ENCODE data around the gene UQCR10. TPM values are rescaled to one million over a fixed set of nuclear protein-coding genes. Genes with fewer than 3 reads are reported as not detected.

Gene UQCR10
- total RNA-seq, 4 donors from 2014 or later = 20.6 to 134 (median 70.8) TPM

- Histone ChIP-seq H3K27me3 (no peaks in the 10 kb centered on the region), H3K27ac (no peak overlapping the region), H3K4me1 (peaks cover 0 to 2% of the 10 kb centered on the region in 2 donors), H3K9me3 (no peaks in the 10 kb centered on the region), H3K36me3 (no peaks in the 10 kb centered on the region), H3K4me3 (replicated peaks in 1 of 3) (no peak overlapping the region)
- 89 to 97% methylated on average over 4 to 6 of the region's 6 CpGs for WGBS, 2 donors
- intact Hi-C loops (cut with DNase I) = no loop called here
- TF ChIP-seq CTCF (IDR thresholded peaks at IDR 0.05) (no peak), POLR2A (IDR thresholded peaks at IDR 0.05) (no peak)
- no peak for DNase-seq
Measured at GRCh38 chr22:29732883-29733282, 34.3 kb upstream of the UQCR10 start.

GRCh38 chr22:29733362-29734201 is 33.6 kb upstream of the UQCR10 start:
- peak; percentile 12 to 42 for DNase-seq
- peaks cover 0 to 4% of the 10 kb centered on the region in 2 donors for H3K4me1 ChIP-seq
- H3K27me3 ChIP-seq = no peaks in the 10 kb centered on the region
- no peaks in the 10 kb centered on the region for H3K9me3 ChIP-seq
- 69 to 74% methylated on average over 13 to 14 of the region's 19 CpGs for WGBS, 2 donors
- H3K27ac ChIP-seq = no peak overlapping the region
- no peaks in the 10 kb centered on the region for H3K36me3 ChIP-seq
- H3K4me3 ChIP-seq (replicated peaks in 1 of 3) = no peak overlapping the region
- TF ChIP-seq CTCF (IDR thresholded peaks at IDR 0.05) = no peak
- no peak for TF ChIP-seq POLR2A (IDR thresholded peaks at IDR 0.05)
- intact Hi-C loops (cut with DNase I) = no loop called here

GRCh38 chr22:29734406-29734805 is 32.8 kb upstream of the UQCR10 start:
- intact Hi-C loops (cut with DNase I) = no loop called here
- no peak overlapping the region for H3K4me3 ChIP-seq (replicated peaks in 1 of 3)
- 93 to 96% methylated on average over 5 to 8 of the region's 8 CpGs for WGBS, 2 donors
- DNase-seq = no peak
- H3K4me1 ChIP-seq = peaks cover 0 to 4% of the 10 kb centered on the region in 2 donors
- H3K27me3 ChIP-seq = no peaks in the 10 kb centered on the region
- H3K9me3 ChIP-seq = no peaks in the 10 kb centered on the region
- no peak overlapping the region for H3K27ac ChIP-seq
- H3K36me3 ChIP-seq = no peaks in the 10 kb centered on the region
- TF ChIP-seq CTCF (IDR thresholded peaks at IDR 0.05) (no peak), POLR2A (IDR thresholded peaks at IDR 0.05) (no peak)

- 85 to 93% methylated on average over 9 of the region's 9 CpGs for WGBS, 2 donors
- no peak overlapping the region for H3K27ac ChIP-seq
- TF ChIP-seq POLR2A (IDR thresholded peaks at IDR 0.05) (no peak), CTCF (IDR thresholded peaks at IDR 0.05) (no peak)
- DNase-seq = no peak
- no peak overlapping the region for H3K4me3 ChIP-seq (replicated peaks in 1 of 3)
- H3K36me3 ChIP-seq = no peaks in the 10 kb centered on the region
- peaks cover 0 to 4% of the 10 kb centered on the region in 2 donors for H3K4me1 ChIP-seq
- no peaks in the 10 kb centered on the region for H3K27me3 ChIP-seq
- H3K9me3 ChIP-seq = no peaks in the 10 kb centered on the region
- intact Hi-C loops (cut with DNase I) = no loop called here
Measured at GRCh38 chr22:29734838-29735237, 32.3 kb upstream of the UQCR10 start.

GRCh38 chr22:29735416-29735815 is 31.8 kb upstream of the UQCR10 start:
- Histone ChIP-seq H3K27ac (no peak overlapping the region), H3K36me3 (no peaks in the 10 kb centered on the region), H3K4me1 (peaks cover 0 to 4% of the 10 kb centered on the region in 2 donors), H3K9me3 (no peaks in the 10 kb centered on the region), H3K27me3 (no peaks in the 10 kb centered on the region), H3K4me3 (replicated peaks in 1 of 3) (no peak overlapping the region)
- 80 to 91% methylated on average over 1 of the region's 1 CpG for WGBS, 2 donors
- intact Hi-C loops (cut with DNase I) = no loop called here
- no peak for DNase-seq
- TF ChIP-seq CTCF (IDR thresholded peaks at IDR 0.05) (no peak), POLR2A (IDR thresholded peaks at IDR 0.05) (no peak)

All from thyroid gland (tissue), 4 donors.